ENCODE data around the gene MSLN. TPM values are rescaled to one million over a fixed set of nuclear protein-coding genes. Genes with fewer than 3 reads are reported as not detected.

The MSLN gene
- total and polyA plus RNA-seq, 2 of the 8 experiments (the other 6 are each of a cell fraction or from before 2014, with no cell fraction given), result 0.28 to 0.50 TPM

DNA sequence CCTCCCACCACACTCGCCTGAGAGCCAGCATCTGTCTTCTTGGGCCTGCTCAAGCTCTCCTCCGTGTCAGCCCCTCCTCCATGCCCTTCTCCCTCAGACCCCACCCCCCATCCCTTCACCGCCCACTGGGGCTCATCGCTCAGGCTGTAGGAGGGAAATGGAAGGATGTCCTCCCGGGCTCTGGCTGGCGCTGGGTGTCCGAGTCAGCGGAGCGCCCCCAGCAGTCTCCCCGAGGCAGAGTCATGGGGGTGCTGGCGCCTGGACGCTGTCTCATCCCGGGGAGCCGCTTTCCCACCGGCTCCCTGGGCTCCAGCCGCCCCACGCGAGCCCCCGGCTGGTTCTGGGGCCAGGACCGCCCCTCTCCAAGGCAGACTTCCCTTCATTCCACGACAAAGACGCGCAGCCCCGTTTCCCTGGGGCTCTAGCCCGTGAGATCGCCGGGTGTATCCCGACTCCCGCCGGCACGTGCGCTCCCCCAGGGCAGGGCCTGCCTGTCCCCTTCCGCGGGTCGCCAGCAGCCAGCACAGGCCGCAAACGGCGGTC is 40.0 kb upstream of the MSLN start (continued):
- TF ChIP-seq EP300 (IDR thresholded peaks at IDR 0.05; ENCODE audit: borderline replicate concordance in 1 of 2, low read depth in 2 of 2, low read length in 2 of 2) (no peak), RAD21 (IDR thresholded peaks at IDR 0.05 in 1 of 2, conservative IDR thresholded peaks at IDR 0.05 in 1 of 2; ENCODE audit: low read depth in 2 of 2, low read length in 2 of 2) (no peak), CBX5 (IDR thresholded peaks at IDR 0.05; ENCODE audit: low read depth, low read length) (no peak), GTF2F1 (IDR thresholded peaks at IDR 0.05; ENCODE audit: borderline replicate concordance, low read depth, low read length) (no peak), PHF8 (conservative IDR thresholded peaks at IDR 0.05; ENCODE audit: low read depth, low read length) (no peak), ZNF274 (IDR thresholded peaks at IDR 0.05; ENCODE audit: borderline replicate concordance, extremely low read depth, low read length) (no peak), CHD1 (IDR thresholded peaks at IDR 0.05; ENCODE audit: low read depth, low read length) (no peak), RNF2 (IDR thresholded peaks at IDR 0.05; ENCODE audit: borderline replicate concordance, low read depth, low read length, missing control alignments, poor library complexity, severe bottlenecking) (no peak), SIX5 (IDR thresholded peaks at IDR 0.05; ENCODE audit: low read depth, low read length) (no peak), RXRA (IDR thresholded peaks at IDR 0.05; ENCODE audit: insufficient read depth, low read depth, low read length) (no peak)
- TF ChIP-seq, protein P1, sequence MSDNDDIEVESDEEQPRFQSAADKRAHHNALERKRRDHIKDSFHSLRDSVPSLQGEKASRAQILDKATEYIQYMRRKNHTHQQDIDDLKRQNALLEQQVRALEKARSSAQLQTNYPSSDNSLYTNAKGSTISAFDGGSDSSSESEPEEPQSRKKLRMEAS (IDR thresholded peaks at IDR 0.05), result no peak
- TF ChIP-seq, protein P2, sequence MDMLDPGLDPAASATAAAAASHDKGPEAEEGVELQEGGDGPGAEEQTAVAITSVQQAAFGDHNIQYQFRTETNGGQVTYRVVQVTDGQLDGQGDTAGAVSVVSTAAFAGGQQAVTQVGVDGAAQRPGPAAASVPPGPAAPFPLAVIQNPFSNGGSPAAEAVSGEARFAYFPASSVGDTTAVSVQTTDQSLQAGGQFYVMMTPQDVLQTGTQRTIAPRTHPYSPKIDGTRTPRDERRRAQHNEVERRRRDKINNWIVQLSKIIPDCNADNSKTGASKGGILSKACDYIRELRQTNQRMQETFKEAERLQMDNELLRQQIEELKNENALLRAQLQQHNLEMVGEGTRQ (IDR thresholded peaks at IDR 0.05; ENCODE audit: low read length), result no peak
